ENCODE data around the gene SH3GL3.

Gene SH3GL3

GRCh38 chr15:83631534-83631933 is 184.4 kb downstream of the SH3GL3 start:
- DNase-seq: no peak

- no peak for DNase-seq
Measured at GRCh38 chr15:83643201-83643600, 196.1 kb downstream of the SH3GL3 start.

DNA sequence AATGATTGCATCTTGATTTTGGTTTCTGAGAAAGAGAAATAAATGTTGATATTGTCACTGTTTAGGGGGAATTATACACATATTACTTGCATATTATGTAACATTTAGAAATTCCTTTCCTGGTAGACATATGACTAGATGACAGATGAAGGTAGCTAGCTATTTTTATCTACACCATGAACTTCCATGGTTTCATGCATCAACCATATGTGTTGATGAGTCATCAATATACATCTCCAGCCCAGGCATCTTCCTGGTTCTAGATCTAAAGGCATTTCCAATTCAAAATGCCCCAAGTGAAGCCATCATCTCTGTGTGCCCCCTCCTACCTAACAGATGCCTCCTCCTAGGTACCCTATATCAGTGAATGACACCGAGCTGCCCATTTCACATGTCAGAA is 197.3 kb downstream of the SH3GL3 start:
- DNase-seq: no peak

DNA sequence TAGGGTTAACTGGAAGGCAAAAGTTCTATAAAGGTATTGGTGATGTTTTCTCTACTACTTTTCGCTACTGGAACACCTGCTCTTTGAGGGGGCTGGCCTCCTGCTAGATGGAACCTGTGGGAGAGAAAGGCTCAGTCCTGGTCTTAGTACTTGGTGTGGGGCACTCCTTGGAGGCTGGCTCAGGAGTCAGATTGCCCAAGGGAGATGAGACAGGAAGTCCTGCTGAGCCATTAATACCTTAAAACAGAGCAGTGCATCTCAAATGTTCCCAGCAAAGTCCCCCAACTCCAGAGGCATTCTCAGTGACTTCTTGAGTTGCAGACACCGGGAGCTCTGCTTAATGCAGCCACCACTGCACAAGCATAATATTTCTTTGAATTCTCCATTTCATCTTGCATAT is 203.7 kb downstream of the SH3GL3 start:
- DNase-seq: no peak

DNA sequence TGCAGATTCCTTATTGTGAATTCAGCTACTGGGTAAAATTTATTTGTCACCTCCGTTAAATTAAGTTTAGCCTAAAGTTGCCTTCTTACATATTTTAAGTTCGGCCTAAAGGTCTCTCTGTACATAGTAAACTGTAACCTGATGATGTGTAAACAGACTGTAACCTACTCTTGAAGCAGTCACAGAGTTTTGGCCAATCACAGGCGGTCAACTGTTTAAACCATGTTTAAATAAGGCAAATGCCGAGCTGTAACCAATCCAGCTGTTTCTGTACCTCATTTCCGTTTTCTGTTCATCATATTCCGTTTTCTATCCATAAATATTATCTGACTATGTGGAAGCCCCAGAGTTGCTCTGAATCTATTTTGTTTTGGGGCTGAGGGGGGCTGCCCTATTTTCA is 204.4 kb downstream of the SH3GL3 start:
- no peak for DNase-seq

GRCh38 chr15:83652626-83653204 is 205.6 kb downstream of the SH3GL3 start:
- DNase-seq: no peak

DNA sequence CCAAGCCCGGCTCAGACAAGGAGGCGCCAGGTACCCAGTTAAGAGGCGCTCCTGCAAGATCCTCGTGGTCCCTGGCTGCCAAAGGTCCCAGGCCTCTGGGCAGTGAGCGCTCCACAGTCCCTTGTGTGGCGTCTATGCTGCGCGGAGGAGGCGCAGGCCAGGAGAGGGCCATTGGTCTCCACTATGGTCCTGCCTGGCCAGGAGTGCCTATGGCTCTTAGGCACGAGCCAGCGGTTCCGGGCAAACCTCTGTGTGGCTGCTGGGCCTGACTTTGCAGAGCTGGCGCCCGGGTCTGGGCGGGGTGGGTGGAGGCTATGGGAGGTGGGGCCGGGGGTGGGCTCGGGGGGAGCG is 206.1 kb downstream of the SH3GL3 start:
- no peak for DNase-seq

DNA sequence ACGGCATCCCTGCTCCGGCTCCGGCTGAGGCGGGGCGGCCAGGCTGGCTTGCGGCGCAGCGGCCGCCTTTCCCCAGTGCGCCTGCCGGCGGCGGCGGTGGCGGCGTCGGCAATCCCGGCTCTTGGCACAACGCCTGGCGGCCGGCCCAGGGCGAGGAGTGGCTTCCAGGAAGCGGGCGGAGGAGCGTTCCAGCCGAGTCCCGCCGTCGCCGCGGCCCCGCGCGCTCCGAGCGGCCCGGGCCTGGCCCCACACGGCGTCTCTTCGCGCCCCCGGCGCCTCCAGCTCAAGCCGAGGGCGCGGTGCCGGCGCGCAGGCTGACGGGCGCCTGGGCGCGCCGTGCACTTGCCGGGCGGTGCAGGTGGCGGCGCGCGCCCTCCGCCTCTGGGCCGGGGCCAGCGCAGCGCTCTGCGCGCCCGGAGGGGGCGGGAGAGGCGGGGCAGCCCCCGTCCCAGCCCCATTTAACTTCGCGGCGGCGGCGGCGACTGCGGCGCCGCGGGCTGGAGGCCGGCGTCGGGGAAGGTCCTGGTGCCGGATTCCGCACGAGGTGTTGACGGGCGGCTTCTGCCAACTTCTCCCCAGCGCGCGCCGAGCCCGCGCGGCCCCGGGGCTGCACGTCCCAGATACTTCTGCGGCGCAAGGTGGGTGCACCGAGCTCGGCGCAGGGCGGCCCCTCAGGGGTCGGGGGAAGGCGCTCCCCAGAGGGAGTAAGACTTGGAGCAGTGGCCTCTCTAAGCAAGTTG is 206.7 kb downstream of the SH3GL3 start, which contains the start of gene ADAMTSL3:
Gene ADAMTSL3 (plus strand): TSS at position 485 of the 740 bp plus-strand sequence. CDS start 1,639 bp downstream, outside the sequence.
- no peak for DNase-seq

DNA sequence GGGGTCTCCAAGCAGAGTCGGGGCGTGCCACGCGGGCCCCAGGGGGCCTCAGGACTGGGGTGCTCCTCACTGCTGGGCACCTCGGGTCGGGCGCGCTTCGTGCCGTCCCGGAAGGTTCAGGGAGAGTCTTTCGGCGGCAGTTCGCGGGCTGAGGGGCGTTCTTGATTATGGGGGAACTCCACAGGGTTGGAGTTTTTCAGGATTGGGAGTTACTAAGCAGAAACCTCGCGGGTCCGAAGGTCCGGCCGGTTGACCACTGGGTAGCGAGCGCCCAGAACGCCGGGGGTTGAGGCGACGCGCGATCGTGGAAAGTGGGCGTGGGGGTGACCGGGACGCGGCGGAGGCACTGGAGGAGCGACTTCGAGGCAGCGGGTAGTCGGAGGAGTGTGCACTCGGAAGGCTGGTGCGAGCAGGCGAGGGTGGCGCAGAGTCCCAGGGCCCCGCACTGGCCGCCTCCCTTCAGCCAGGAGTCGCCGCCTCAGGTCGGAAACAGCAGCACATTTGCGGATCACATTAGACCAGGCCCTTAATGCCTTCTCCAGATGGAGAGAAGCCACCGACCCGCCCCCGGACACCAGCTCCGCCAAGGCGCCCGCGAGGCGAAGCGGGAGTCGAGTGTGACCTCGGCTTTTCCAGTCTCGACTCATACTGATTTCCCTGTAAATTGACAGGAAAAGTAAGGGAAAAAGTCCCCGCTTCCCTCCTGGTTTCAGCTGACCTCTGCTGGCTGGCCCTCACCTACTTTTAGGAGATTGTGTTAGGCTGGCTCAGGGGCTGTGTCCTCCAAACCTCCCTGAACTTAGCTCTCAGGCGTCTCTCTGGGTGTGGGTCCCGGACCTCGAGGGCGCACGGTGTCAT is 207.5 kb downstream of the SH3GL3 start:
- no peak for DNase-seq

GRCh38 chr15:83655237-83655616 is 208.1 kb downstream of the SH3GL3 start:
- DNase-seq: no peak

GRCh38 chr15:83656192-83656591 is 209.1 kb downstream of the SH3GL3 start:
- no peak for DNase-seq

DNA sequence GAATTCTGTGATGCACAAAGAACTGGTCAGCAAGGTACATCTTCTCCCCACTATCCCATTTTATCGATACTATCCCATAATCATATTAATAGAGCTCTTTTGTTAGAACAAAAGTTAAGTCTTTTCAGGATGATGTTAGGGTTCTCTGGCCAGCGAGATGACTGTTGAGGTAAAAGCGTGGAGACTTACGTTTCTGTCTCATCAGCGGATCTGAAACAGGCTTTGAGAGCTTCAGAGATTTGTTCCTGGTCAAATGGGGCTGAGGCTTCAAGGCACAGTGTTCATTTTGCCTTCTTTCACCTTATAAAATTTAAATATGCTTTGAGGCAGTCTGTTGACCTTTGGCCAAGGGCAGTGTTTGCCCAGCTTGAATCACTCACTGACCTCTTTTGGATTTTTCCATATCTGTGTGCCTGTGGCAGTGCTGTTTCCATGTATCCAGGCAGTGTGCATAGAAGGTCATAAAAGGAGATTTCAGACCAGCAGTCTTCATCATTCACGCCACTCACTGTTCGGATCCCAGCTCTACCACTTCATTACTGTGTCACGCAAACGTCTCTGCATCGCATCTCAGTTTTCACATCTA is 209.9 kb downstream of the SH3GL3 start:
- DNase-seq: no peak

GRCh38 chr15:83657549-83657948 is 210.4 kb downstream of the SH3GL3 start:
- DNase-seq: no peak

DNA sequence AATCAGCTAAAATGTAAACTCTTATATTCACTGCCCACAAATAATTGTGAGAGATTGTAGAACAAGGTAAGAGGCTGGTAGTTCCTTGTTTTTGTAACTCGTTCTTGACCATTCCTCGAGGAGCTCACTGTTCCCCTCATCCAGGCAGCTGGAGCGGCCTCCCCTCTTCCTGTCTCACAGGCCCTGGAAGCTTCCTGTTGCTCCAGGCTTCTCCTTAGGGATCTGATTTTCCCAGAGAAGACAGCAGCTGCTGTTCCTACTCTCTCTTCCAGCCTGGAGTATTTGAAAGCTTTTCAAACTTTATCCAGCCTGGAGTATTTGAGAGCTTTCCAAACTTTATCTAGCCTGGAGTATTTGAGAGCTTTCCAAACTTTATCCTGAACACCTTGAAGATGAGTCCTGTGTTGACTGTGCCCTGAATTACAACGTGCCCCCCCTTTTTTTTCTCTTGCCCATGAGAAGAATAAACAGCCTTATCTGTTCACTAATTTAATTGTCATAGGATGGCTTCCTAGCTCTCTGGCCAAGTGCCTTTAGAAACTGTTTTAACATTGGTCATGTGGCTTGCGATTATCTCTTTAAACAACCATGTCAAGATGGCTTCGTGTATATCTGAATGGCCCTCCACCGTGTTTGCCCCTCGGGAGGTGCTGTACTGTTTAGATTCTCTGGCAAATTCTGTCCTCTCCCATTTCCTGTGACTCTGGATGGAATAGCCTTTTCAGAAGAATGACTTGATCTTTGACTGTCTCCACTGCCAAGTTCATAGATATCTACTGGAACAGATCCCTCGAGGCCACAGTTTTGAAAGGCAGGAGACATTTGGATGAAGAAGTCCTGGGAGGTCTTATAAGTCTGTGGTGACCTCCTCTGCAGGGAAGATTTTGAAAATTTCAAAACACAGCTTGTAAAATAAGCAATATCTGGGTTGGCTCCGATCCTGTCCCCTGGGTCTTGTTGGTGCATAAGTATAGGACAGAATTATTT is 211.6 kb downstream of the SH3GL3 start:
- no peak for DNase-seq

- DNase-seq: no peak
Measured at GRCh38 chr15:83659417-83659812, 212.3 kb downstream of the SH3GL3 start.

DNA sequence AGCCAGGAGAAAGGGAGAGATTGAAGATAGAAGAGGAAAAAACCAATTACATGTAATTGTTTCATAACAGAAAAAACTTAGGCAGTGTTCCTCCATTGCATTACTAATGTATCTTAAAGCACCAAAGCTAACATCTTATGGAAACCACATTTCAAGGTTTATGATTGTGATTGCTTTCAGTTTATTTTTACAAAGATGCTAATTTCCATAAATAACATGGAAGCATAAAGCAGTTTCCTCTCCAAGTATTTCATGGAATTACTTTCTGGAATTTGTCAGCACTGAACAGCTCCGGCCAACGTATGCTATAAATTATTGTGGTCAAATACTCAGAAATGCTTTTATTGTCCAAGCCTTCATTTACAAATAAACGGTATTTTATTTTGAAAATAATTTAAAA is 218.3 kb downstream of the SH3GL3 start:
- no peak for DNase-seq

All from KG1 (cell line).